ENCODE measurements around the gene NPAS1. TPM values are rescaled to one million over a fixed set of nuclear protein-coding genes. Genes with fewer than 3 reads are reported as not detected.
A peak's percentile ranks its signal among the peaks of the same experiment; 100 is the strongest.

NPAS1 gene
- total RNA-seq, 1 donor from 2014 or later, result 0.52 TPM

DNA sequence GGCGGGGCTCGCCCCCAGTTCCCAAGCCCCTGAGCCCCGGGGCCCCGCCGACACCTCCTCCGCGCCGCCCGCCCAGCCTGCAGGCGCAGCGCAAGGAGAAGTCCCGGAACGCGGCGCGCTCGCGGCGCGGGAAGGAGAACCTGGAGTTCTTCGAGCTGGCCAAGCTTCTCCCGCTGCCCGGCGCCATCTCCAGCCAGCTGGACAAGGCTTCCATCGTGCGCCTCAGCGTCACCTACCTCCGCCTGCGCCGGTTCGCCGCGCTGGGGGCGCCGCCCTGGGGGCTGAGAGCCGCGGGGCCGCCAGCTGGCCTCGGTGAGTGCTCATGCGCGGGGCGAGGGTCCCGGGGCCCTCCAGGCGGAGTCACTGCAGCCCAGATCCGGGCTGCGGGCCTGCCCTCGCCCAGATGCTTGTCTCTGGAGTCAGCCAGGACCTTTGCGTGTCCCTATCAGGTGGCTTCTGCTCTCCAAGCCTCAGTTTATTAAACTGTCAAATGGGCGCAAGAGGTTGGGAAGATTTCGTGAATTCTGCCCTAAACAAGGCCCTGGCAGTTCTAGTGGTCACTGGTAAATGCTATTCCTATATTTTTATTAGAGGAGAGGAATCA, 2.0 kb downstream of the NPAS1 start:
- no peak for ATAC-seq

DNA sequence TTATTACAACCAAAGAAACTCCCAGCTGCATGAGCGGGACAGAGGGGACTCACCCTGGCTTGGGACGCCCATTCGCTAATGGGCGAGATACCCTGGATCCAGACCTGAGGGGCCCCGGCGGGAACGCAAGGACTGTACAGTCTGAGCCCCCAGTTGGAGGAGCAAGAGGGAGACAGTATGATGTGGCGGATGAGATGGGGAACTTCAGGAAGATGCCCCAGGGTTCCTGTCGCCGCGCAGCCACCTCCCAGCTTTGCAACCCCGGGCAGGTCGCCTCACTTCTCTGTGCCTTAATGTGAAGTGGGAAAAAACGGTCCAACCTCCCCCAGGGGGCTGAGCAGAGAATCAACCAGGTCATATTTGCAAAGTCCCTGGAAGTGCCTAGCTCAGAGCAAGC, 2.5 kb downstream of the NPAS1 start:
- ATAC-seq, result no peak

DNA sequence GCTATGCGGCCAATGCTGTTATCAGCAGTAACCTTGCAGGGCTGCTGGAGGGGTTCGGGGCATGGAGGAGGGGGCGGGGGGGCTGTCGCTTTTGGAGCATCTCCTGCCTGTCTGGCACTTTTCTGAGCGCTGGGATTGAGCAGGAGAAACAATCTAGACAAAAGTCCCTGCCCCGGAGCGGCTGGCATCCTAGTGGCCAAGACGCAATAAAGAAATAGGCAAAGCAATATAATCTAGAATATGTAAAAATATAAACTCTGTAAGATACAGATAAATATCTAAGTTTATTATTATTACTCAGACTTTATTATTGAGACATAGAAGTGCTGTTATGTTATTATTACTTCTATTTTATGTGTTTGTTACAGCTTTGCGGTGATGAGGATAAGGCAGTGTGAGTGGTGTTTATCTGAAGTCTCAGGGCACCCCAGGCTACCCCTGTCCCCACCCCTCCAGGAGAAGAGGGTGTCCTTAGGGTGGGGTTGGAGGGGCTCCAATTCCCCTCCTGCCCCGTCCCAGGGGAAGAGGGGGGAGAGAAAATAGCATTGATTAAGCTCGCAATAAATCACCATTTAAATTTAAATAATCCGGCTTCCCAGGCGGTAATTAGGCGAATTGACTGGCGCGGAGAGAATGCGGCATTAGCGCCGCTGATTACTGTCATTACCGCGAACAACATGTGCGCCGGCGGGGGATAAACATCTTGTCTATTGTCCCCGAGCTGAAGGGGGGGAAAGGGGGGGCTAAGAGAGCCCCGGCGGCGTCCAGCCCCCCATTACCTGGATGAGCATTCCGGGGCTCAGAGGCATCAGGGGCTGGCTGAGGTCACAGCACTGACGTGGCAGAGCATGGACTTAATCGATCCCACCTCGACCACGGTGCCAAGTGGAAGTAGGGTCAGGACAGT, 3.2 kb downstream of the NPAS1 start:
- ATAC-seq, result no peak

GRCh38 chr19:47023448-47023794, 3.8 kb downstream of the NPAS1 start:
- no peak for ATAC-seq

- no peak for ATAC-seq
Measured at GRCh38 chr19:47024502-47024901, 4.9 kb downstream of the NPAS1 start.

GRCh38 chr19:47026156-47026555, 6.5 kb downstream of the NPAS1 start:
- no peak for ATAC-seq

GRCh38 chr19:47026889-47027288, 7.3 kb downstream of the NPAS1 start:
- no peak for ATAC-seq

DNA sequence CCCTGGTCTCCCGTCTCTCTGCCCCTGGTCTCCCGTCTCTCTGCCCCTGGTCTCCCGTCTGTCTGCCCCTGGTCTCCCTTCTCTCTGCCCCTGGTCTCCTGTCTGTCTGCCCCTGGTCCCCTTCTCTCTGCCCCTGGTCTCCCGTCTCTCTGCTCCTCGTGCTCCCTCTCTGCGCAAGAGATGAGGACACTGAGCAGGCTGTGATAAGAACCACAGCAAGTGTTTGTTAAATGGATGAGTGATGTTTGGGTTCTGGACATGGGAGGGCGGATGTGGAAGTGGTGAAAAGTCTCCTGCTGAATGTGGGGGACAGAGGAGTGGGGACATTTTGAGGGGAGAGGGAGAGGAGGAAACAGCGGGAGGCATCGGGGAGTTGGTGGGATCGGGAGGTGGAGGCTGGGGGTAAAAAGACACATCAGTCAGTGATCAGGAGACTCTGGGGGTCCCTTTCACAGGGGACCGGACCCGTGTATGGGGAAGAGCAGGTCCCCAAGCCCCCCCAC, 8.0 kb downstream of the NPAS1 start:
- no peak for ATAC-seq

DNA sequence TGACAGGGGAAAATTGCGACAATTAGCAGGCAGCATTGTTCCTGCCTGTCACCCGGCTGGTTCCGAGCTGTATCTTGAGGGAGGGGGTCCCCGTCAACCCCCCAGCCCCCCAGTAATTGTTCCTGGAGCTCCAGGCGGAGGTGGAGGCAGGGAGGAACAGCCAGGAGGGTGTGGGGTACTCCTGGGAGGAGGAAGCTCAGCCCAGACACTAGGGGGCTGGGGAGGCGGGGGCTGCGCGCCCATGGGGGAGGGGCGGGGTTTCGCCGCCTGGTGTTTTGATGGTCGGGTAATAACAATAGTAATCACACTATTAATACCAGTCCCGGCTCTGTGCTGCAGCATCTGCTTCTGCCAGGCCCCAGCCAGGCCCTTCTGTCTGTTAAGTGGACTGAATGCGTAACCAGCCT, 8.6 kb downstream of the NPAS1 start:
- ATAC-seq, result peak; percentile 5

DNA sequence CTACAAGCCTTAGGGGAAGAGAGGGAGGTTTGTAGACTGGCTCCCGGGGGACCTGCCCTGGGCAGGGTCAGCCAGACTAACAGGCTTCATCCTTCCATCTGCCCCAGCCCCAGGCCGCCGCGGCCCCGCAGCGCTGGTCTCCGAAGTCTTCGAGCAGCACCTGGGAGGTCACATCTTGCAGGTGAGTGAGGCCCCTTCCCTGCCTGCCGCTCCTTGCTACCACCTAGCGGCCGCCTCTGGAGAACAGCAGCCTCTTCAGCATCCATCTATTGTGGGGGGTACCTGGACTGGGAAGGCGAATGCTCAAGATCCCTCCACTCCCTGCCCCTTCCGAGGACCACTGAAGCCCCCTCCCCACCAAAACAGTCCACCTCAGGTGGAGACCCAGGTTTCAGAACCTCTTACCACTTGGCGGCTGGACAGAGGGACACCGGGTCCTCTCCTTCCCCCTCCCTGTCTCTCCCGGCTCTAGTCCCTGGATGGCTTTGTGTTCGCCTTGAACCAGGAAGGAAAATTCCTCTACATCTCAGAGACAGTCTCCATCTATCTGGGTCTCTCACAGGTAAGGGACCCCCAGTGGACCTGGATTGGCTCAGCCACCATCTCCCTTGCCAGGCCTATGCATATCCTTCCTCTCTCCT, 12.7 kb downstream of the NPAS1 start:
- no peak for ATAC-seq

DNA sequence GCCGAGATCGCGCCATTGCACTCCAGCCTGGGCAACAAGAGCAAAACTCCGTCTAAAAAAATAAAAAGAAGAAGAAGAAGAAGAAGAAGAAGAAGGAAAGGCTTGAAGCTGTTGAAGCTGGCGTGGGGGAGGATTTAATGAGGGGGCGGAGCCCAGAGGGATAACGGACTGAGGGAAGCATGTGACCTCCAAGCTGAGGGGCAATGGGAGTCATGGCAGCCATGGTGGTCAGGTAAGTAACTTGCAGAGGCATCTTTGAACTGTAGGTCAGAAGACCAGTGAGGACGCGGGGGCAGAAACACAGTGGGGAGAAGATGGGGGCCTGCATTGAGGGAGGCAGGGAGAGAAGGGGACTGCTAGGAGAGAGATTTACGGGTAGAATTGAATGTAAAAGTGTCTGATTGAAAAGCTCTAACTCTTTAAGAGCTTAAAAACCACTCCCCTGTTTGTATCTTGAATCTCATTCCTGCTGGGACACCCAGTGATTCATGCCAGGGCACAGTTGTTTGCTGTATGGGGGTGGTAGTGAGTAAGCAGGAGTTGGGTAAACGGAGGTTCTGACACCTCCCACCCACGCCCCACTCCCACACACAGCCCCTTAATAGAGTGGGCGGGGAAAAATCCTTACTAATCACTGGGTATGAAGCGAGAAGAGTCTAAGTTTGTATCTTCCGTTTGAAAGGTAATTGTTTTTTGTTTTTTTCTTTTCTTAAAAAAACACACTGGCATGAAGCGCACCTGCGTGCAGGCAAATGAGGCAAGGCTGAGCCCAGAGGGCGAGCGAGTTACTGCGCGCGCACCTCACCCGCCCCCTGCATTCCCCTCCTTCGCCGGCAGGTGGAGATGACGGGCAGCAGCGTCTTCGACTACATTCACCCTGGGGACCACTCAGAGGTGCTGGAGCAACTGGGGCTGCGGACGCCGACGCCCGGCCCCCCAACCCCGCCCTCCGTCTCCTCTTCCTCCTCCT, 15.8 kb downstream of the NPAS1 start:
- ATAC-seq, result peak; percentile 91

DNA sequence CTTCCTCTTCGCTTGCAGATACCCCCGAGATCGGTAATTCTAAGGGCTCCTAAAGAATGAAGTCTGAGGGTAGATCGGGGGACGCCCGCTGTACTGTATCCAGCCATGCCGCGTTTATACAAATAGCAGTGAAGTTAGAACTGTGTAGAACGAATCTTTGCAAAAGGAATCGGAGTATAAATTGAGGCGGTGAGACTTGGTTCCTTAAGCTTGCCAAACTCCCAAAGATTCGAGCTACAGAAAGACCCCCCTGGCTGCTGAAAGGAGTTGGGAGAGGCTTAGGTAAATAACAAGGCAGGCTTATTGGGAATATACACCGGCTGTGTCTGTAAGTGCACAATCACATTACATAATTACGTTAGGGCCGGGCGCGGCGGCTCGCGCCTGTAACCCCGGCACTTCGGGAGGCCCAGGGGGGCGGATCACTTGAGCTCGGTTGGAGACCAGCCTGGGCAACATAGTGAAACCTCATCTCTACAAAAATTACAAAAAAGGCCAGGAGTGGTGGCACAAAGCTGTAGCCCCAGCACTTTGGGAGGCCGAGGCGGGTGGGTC, 16.5 kb downstream of the NPAS1 start:
- peak; percentile 30 for ATAC-seq

DNA sequence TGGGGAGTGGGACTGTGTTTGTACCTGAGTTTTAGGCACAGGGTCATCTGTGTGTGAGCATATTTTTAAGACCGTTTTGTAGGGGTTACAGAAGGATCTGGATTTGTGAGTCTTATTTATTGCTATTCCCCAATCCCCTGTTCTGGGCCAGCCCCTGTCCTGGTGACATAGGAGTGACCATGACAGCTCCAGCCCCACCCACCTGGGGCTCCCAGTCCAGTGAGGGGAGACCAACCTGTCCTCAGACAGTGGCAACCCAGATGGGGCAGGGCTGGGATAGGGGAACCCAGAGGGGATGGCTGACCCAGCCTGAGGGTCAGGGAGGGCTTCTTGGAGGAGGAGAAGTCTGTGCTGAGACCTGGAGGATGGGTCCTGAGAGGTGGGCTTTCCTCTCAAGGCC, 18.1 kb downstream of the NPAS1 start:
- no peak for ATAC-seq

DNA sequence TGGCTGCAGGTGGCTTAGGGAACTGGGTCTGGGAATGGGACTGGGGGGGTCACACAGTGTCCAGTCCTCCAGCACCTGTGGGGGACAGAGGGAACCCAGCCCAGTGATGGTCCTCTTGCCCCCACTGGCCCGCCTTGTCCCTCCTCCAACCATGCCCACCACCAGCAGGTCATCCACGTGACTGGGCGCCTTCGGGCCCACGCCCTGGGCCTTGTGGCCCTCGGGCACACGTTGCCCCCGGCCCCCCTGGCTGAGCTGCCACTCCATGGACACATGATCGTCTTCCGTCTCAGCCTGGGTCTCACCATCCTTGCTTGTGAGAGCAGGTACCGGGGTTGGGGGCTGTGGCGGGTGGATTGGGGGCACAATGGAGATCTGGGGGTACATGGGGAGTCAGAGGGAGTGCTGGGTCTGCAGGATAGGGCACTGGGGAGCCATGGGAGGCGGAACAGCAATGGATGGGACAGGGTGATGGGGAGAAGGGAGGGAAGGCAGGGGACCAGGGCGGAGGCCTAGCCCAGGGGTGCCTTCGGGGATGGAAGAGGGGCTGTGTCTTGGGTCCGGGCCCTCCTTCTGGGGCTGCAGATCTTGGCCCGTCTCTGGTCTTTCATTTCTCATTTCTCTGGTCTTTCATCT, 19.7 kb downstream of the NPAS1 start:
- no peak for ATAC-seq

DNA sequence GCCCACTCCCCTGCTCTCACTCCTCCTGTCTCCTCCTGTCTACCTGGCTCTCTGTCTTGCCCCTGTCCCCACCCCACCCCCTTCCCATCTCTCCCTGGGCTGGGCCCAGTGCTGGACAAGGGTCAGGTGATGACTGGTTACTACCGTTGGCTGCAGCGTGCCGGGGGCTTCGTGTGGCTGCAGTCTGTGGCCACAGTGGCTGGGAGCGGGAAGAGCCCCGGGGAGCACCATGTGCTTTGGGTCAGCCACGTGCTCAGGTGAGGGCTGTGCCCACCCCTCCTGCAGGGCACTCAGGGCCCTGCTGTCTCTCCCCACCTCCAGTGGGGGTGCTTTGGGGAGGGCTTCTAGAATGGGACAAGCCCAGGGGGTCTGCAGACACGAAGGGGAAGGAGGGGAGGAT, 21.2 kb downstream of the NPAS1 start:
- ATAC-seq, result no peak

DNA sequence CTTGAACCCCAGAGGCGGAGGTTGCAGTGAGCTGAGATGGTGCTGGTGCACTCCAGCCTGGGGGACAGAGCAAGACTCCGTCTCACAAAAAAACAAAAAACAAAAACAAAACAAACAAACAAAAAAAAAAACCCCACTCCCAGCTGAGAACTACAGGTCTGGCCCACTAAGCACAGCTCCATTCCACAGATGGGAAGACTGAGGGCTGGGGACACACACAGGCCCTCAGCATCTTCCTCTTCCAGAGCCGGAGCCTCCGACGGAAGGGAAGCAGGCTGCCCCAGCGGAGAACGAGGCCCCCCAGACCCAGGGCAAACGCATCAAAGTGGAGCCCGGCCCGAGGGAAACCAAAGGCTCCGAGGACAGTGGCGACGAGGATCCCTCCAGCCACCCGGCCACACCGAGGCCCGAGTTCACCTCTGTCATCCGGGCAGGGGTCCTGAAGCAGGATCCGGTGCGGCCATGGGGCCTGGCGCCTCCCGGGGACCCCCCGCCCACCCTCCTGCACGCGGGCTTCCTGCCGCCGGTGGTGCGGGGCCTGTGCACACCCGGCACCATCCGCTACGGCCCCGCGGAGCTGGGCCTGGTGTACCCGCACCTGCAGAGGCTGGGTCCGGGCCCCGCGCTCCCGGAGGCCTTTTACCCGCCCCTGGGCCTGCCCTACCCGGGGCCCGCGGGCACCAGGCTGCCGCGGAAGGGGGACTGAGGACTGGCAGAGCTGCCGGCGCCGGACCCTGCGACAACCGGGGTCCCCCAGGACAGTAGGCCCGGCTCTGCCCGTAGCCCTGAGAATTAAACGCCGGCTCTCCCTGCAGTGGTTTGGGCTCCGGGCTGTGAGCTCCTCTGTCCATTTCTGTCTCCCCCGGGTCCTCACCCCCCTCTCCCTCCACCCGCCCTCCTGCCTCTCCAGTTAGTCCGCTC, 25.6 kb downstream of the NPAS1 start:
- ATAC-seq, result no peak

GRCh38 chr19:47045867-47046470, 26.3 kb downstream of the NPAS1 start:
- ATAC-seq, result no peak

- no peak for ATAC-seq
Measured at GRCh38 chr19:47047272-47047762, 27.7 kb downstream of the NPAS1 start.

DNA sequence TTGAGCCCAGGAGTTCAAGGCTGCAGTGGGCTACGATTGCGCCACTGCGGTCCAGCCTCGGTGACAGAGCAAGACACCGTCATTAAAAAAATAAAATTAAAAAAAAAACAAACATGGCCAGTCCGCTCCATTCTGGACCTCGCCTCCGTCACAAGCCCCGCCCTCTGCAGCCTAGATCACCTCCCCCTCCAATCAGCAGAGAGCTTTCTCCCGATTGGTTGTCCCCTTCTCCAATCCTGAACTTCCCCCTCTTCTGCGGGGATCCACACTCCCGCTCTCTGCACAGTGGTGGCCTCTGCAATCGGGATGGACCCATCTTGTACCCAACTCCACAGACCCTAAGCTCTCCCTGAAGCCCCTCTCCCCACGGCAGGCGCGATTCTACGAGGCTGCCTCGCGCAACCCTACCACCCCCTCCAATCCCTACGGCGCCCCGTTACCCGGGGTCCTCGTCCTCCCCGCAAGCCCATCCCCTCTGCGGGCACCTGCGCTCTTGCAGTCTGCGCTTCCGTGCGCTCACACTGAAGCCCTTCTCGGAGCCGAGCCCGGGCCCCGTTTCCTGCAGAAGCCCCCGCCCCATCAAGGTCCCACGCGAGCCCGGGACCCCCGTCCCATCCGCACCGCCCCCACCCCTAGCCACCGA, 28.2 kb downstream of the NPAS1 start:
- ATAC-seq, result peak; percentile 67
